OCI-LY1 (cell line): ENCODE data around the gene CHRNA9.

ENCODE experiments used
- CTCF ChIP-seq: fragments of 200-600 bp; sonication (generic), shearing (Covaris generic); IDR thresholded peaks from 2 replicates; pipeline ENCODE4 v1.5.1; 2017; ENCODE audit warnings: mild to moderate bottlenecking, antibody characterized with exemption, low read length, moderate library complexity, mixed read lengths
- EZH2 ChIP-seq: fragments of 200-600 bp; sonication (generic), shearing (Covaris generic); IDR thresholded peaks from 2 replicates; pipeline ENCODE4 v1.8.0; 2017; ENCODE audit warnings: borderline replicate concordance, mixed run types, mild to moderate bottlenecking, antibody characterized with exemption, low read length, moderate library complexity, mixed read lengths

- TF ChIP-seq CTCF (no peak), EZH2 (no peak)
These were observed 24.9 kb upstream of the CHRNA9 start for GRCh38 chr4:40310225-40310624.
